Left lung (tissue), 10 donors: ENCODE data around the gene IMPG1. TPM values are rescaled to one million over a fixed set of nuclear protein-coding genes. Genes with fewer than 3 reads are reported as not detected.

Experiments used
- ATAC-seq: fragments of 200-7000 bp; cut with Tn5 transposase; one replicate; pipeline ENCODE4 v1.9.1; 2020; ENCODE audit warnings: moderate library complexity
- DNase-seq, 4 donors: peaks; one replicate each; pipeline ENCODE4 v3.0.0-alpha.2; 2013 to 2020
- H3K27ac ChIP-seq, 2 donors: fragments of 200-600 bp; sonication (generic) in 1 of 2; one replicate each; pipeline versions ENCODE4 v1.5.0 to v1.8.0; 2020 to 2021
- H3K27me3 ChIP-seq, 2 donors: fragments of 200-600 bp; sonication (generic) in 1 of 2; one replicate each; pipeline versions ENCODE4 v1.5.0 to v1.8.0; 2020 to 2021
- H3K36me3 ChIP-seq, 2 donors: fragments of 200-600 bp; sonication (generic) in 1 of 2; one replicate each; pipeline versions ENCODE4 v1.5.0 to v1.8.0; 2020 to 2021
- H3K4me1 ChIP-seq, 2 donors: fragments of 200-600 bp; one replicate each; pipeline ENCODE4 v1.8.0; 2021
- H3K4me3 ChIP-seq, 2 donors: fragments of 200-600 bp; sonication (generic) in 1 of 2; one replicate each; pipeline versions ENCODE4 v1.5.0 to v1.8.0; 2020 to 2021; ENCODE audit warnings: mild to moderate bottlenecking in 1 of 2
- H3K9me3 ChIP-seq, 2 donors: fragments of 200-600 bp; sonication (generic) in 1 of 2; one replicate each; pipeline versions ENCODE4 v1.5.0 to v1.8.0; 2020 to 2021
- intact Hi-C, 2 donors: fragments of 100-400 bp; cut with DNase I; formaldehyde crosslinking; loops; one replicate each; pipeline versions ENCODE4 v1.11.2 to v1.14.2; 2022
- polyA plus RNA-seq, 6 donors: library from polyadenylated mRNA; unstranded; fragments of 120-200 nt; gene quantifications; one replicate each; pipeline ENCODE4 v1.2.1, GENCODE V29; 2013; ENCODE audit not compliant: insufficient read length in 6 of 6
- total RNA-seq, 2 donors: library from RNA; stranded (reverse); fragmentation: NEBNext Ultra II Directional; extraction: Animal tissue kit (Norgen Biotek cat#: 25700); gene quantifications; one replicate each; pipeline ENCODE4 v1.2.1, GENCODE V29; 2021
- TF ChIP-seq, protein P1 (sequence below), 2 donors: fragments of 200-600 bp; sonication (generic) in 1 of 2; IDR thresholded peaks; one replicate each; pipeline versions ENCODE4 v1.5.0 to v1.8.0; 2021; ENCODE audit warnings: antibody characterized with exemption in 2 of 2
- donor health status: DM: no; HTN: yes; CAD: no.
- donor health status: DM: no; HTN: no; CAD: no.

The IMPG1 gene
- total and polyA plus RNA-seq, 8 donors: 0.66 to 2.2 (median 1.2) TPM; not detected in 2

DNA sequence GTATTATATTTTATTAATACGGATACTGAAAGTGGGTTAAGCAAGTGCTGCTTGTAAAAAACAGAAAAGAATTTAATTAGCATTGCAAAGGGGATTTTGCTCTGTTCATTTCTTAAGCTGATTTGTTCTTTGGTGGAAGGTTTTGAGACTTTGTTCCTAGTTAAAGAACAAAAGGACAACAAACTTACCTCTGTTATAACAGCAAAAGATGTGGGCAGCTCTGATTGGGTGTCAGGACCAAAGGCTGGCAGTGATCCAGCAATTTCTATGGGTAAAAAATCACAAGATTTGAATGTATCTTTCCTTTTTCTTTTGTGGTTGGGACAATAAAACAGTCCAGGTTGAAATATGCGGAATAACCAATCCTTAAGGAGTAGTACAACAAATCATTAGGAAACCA lies 68.8 kb downstream of the IMPG1 start:
- Histone ChIP-seq H3K9me3 (no peaks in the 10 kb centered on the region), H3K27me3 (no peaks in the 10 kb centered on the region), H3K27ac (no peak overlapping the region), H3K36me3 (no peaks in the 10 kb centered on the region), H3K4me1 (no peaks in the 10 kb centered on the region), H3K4me3 (no peak overlapping the region)
- TF ChIP-seq, protein P1, sequence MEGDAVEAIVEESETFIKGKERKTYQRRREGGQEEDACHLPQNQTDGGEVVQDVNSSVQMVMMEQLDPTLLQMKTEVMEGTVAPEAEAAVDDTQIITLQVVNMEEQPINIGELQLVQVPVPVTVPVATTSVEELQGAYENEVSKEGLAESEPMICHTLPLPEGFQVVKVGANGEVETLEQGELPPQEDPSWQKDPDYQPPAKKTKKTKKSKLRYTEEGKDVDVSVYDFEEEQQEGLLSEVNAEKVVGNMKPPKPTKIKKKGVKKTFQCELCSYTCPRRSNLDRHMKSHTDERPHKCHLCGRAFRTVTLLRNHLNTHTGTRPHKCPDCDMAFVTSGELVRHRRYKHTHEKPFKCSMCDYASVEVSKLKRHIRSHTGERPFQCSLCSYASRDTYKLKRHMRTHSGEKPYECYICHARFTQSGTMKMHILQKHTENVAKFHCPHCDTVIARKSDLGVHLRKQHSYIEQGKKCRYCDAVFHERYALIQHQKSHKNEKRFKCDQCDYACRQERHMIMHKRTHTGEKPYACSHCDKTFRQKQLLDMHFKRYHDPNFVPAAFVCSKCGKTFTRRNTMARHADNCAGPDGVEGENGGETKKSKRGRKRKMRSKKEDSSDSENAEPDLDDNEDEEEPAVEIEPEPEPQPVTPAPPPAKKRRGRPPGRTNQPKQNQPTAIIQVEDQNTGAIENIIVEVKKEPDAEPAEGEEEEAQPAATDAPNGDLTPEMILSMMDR (IDR thresholded peaks at IDR 0.05): no peak
- intact Hi-C loops: no loop called here
- ATAC-seq (no peak), DNase-seq (no peak)

DNA sequence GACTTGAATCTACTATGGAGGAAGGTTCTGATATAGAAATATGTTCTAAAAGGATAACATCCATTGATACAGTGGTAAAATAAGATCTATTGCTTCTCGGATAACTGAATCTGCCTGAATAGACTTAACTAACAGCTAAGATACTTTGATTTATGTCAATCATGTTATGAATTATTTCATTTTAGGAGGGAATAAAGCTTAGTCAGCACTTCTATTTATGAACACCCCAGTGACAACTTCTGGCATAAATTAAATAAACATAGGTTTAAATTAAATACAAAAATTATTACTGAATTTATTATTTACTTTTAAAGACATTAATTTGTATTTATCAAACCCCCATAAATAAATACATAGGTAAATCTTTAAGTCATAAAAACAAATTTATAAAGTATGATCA lies 69.3 kb downstream of the IMPG1 start:
- TF ChIP-seq, protein P1 (IDR thresholded peaks at IDR 0.05): no peak
- intact Hi-C loops: no loop called here
- Histone ChIP-seq H3K27ac (no peak overlapping the region), H3K27me3 (no peaks in the 10 kb centered on the region), H3K9me3 (no peaks in the 10 kb centered on the region), H3K4me3 (no peak overlapping the region), H3K4me1 (no peaks in the 10 kb centered on the region), H3K36me3 (no peaks in the 10 kb centered on the region)
- no peak for DNase-seq
- no peak for ATAC-seq

DNA sequence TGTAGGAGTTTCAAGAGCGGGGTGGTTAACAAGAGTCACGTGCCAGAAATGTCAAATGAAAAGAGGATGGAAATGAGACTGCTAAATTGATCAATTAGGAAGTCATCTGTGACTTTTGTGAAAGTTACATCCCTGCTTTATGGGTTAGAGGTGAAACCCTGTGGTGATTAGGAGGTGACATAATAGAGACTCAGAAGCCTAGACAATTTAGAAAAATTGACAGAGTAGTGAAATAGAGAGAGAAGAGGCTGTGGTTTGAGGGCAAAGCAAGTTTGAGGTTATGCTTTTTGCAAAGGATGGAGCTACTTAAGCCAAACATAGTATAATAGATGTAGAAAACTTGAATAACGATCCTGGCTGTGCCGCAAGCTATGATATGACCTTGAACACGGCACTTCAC lies 71.8 kb downstream of the IMPG1 start:
- Histone ChIP-seq H3K9me3 (no peaks in the 10 kb centered on the region), H3K27ac (no peak overlapping the region), H3K27me3 (no peaks in the 10 kb centered on the region), H3K36me3 (no peaks in the 10 kb centered on the region), H3K4me3 (no peak overlapping the region), H3K4me1 (no peaks in the 10 kb centered on the region)
- TF ChIP-seq, protein P1 (IDR thresholded peaks at IDR 0.05): no peak
- intact Hi-C loops: no loop called here
- no peak for ATAC-seq
- no peak for DNase-seq

DNA sequence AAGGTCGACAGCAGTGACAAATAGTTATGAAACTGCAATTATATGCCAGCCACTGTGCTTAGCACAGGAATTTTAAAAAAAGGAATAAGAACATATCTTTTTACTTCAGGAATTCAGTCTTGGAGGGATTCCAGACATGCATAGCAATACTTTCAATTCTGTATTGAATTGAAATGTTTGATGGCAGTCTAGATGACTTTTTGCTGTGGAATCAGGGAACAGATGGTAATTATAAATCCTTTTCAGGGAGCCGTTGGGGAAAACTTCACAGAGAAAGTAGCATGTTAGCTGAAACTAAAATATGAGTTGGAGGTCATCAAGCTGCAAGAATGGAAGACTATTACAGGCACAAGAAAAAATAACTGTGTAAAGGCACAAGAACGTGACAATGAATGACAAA lies 74.8 kb downstream of the IMPG1 start:
- no peaks in the 10 kb centered on the region for H3K36me3 ChIP-seq
- intact Hi-C loops: no loop called here
- no peaks in the 10 kb centered on the region for H3K27me3 ChIP-seq
- no peaks in the 10 kb centered on the region for H3K4me1 ChIP-seq
- H3K9me3 ChIP-seq: no peaks in the 10 kb centered on the region
- ATAC-seq (no peak), DNase-seq (no peak)
- H3K4me3 ChIP-seq: no peak overlapping the region
- TF ChIP-seq, protein P1 (IDR thresholded peaks at IDR 0.05): no peak
- no peak overlapping the region for H3K27ac ChIP-seq

DNA sequence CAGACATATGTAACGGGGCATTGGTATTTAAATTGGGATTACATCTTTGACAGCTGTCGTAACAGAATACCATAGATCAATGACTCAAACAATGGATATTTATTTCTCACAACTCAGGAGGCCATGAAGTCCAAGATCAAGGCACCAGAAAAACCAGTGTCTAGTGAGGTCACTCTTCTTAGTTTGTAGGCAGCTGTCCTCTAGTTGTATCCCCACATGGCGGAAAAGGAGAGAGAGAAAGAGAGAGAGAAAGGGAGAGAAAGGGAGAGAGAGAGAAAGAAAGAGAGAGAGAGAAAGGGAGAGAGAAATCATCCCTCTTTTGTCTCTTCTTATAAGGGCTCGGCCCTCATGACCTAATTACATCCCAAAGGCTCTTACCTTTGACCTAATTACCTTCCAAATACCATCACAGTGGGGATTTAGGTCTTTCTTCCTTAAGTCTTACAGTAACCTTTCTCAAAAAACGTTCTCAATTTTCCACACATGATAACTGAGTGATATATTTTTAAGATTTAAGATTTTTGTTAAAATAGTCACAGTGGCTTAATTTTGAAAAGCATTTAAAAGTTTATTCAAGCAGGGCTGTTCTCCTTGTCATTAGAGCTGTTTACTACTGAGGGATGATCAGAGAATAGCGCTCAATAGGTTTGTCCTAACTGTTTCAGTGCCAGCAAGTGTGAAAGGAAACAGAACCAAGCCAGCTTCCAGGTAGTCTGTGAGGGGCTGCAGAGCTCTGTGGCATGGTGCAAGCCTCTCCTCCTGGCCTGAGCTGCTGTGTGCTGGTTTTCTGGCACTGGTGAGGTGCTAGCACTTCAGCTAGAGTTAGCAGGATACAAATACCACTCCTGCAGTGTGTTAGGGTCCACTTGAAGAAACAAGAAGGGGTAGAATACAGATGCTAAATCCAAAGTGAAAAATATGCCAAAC lies 79.0 kb downstream of the IMPG1 start:
- DNase-seq (no peak), ATAC-seq (no peak)
- Histone ChIP-seq H3K36me3 (no peaks in the 10 kb centered on the region), H3K9me3 (no peaks in the 10 kb centered on the region), H3K27ac (no peak overlapping the region), H3K4me1 (no peaks in the 10 kb centered on the region), H3K27me3 (no peaks in the 10 kb centered on the region), H3K4me3 (no peak overlapping the region)
- TF ChIP-seq, protein P1 (IDR thresholded peaks at IDR 0.05): no peak
- intact Hi-C loops: no loop called here
